HG03045 (cell line): ENCODE results near the gene NACA.

Experiments used
- ATAC-seq: cut with Tn5 transposase; IDR thresholded peaks from one replicate; pipeline ENCODE4 v1.9.1; 2021; ENCODE audit warnings: mild to moderate bottlenecking, moderate library complexity; ENCODE audit not compliant: unreplicated experiment

NACA gene

GRCh38 chr12:56688846-56689109 is 36.3 kb downstream of the NACA start:
- ATAC-seq: no peak

- peak; percentile 72 for ATAC-seq
Measured at GRCh38 chr12:56688129-56688845, 36.8 kb downstream of the NACA start, which contains the start of gene PTGES3. Gene PTGES3 (minus strand): TSS chr12:56688284. CDS start chr12:56687999, 285 bp downstream.

DNA sequence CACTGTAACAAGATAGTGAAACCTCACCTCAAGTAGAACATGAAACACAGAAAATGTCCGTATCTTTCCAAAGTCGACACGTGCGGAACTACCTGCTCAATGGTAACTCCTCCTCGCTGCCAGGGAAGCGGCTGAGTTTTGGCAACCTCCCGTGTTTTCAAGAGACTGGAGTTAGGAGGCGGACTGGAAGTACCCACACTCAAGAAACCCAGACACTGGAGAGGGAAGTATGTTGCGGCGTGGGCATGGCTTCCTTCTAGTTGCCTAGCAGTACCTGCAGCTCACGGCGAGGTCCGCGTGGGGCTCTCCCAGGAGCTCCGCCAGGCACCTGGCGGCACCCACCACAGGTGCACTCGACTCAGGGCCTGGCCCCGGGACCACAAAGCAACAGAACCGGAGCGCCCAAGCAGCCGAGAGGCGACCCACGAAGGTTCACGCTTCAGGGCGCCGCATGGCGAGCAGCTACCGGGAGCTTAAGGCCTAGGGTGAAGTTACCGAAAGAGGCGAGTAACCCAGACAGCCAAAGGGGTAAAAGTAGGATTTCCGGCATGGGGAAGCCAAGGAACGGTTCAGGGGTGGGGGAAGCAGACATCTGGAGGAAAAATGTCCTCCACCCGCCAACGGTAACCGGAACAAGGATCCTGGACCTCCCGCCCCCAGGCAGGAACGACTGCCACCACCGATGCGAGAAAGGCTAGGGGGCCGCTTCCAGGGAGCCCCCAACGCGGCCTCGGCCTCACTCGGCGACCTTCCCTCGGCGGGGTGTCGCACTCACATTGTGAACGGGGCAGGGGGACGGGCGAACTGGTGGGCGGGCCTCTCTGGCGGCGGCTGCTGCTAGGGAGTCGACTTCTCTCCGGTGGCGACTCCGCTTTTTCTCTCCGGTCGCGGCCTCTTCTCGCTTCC is 37.6 kb downstream of the NACA start:
- ATAC-seq: peak; percentile 13

DNA sequence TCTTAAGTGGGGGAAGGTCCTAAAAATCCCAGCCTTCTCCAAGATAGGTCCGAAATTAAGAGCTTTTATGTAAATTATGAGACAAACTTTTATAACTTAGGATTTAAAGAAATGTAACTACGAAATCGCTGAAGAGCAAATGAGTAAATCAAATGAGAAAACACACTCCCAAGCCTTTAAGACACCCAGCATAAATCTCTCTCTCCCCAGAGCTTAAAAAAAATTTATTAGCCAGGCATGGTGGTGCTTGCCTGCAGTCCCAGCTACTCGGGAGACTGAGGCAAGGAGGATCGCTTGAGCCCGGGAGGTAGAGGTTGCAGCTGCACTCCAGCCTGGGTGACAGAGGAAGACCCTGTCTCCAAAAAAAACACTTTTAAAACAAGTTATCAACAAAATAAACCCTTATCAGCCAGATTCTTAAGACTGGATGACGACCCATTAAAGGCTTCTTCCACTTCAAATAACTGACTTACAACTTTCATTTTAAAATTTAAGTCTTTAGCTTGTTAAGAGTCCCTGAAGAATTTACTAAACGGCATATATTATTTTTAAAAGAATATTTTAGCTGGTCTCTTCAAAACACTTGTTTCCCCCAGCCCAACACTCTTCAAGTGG is 40.2 kb downstream of the NACA start:
- no peak for ATAC-seq

DNA sequence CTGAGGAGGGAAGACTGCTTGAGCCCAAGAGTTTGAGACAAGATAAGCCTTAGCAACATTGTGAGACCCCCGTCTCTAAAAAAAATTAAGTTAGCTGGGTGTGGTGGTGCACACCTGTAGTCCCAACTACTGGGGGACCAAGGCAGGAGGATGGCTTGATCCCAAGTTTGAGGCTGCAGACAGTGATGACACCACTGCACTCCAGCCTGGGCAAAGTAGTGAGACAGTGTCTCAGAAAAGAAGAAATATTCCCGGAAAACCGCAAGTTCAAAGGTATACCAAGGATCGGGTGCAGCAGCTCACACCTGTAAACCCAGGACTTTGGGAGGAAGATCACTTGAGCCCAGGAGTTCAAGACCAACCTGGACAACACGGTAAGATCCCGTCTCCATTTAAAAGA is 42.8 kb downstream of the NACA start:
- no peak for ATAC-seq

- no peak for ATAC-seq
Measured at GRCh38 chr12:56679883-56680575, 45.1 kb downstream of the NACA start.

GRCh38 chr12:56678852-56679251 is 46.2 kb downstream of the NACA start:
- ATAC-seq: no peak

- ATAC-seq: peak; percentile 45
Measured at GRCh38 chr12:56677680-56678079, 47.4 kb downstream of the NACA start.

DNA sequence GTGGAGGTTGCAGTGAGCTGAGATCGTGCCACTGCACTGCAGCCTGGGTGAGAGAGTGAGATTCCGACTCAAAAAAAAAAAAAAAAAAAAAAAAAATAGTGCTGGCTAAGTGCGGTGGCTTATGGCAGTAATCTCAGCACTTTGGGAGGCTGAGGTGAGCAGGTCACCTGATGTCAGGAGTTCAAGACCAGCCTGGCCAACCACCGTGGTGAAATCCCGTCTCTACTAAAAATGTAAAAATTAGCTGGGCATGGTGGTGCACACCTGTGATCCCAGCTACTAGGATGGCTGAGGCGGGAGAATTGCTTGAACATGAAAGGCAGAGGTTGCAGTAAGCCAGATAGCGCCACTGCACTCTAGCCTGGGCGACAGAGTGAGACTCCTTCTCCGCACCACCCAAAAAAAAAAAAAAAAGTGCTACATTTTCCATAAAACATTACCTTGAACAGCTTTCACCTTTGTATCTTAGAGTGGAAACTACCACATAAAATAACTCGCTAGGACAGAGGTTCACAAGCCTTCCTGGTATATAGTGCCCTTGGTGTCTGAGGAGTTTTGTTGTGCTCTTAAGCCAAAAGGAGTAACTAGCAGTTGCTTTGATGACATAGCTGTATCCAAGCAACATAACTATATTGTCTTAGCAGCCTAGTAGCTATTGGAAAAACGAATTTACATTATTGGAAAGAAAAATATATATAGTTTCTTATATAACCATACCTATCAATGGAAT is 48.1 kb downstream of the NACA start:
- no peak for ATAC-seq

DNA sequence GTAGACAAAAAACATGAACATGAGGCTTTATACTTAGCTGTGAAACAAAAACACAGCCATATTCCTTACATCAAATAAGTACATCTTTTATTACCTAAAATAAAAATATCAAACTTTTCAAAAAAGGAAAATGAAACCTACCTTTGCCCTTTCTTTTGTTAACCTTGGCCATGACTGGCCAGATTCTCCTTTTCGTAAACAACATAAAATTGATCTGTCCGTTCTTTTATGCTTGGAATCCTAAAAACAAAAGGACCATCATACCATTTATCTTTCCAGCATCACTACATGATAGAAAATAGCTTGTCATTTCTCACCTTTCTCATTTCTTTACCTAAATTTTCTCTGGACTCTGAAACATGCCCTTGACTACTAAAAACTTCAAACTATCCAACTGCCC is 53.5 kb downstream of the NACA start:
- no peak for ATAC-seq

- ATAC-seq: no peak
Measured at GRCh38 chr12:56670836-56671235, 54.3 kb downstream of the NACA start.

DNA sequence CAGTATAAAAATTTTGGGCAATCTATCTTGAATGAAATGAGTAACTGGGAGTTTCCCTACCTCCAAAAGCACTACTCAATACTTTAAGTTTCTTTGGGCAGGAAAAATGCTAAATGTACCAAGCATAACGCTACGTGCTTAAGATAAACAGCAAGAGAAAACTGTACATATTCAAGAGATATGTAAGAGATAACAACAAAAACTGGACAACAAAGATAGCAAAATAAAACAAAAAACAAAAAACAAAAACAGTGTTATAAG is 57.0 kb downstream of the NACA start:
- no peak for ATAC-seq
